AG09309 (cell line): ENCODE results near the gene GPR27.

Experiments
- DNase-seq: peaks from one replicate; pipeline ENCODE4 v3.0.0-alpha.2; 2010; ENCODE audit warnings: low read depth
- H3K4me3 ChIP-seq: 2 replicates; pipeline ENCODE4 v1.5.1; 2011; ENCODE audit warnings: mild to moderate bottlenecking, low read depth, low read length, moderate library complexity; ENCODE audit not compliant: control insufficient read depth
- CTCF ChIP-seq: IDR thresholded peaks from 2 replicates; pipeline ENCODE4 v1.5.1; 2011; ENCODE audit warnings: mild to moderate bottlenecking, low read depth, low read length, inconsistent platforms; ENCODE audit not compliant: insufficient read depth, control insufficient read depth; ENCODE audit errors: missing control alignments

GPR27 gene

GRCh38 chr3:71751602-71752001 is 2.1 kb upstream of the GPR27 start:
- TF ChIP-seq CTCF = no peak
- no peak for DNase-seq
- H3K4me3 ChIP-seq = no peak overlapping the region

GRCh38 chr3:71752831-71753700 is 589 bp upstream of the GPR27 start:
- TF ChIP-seq CTCF = no peak
- no peak for DNase-seq
- no peak overlapping the region; the same call in 1 of the 2 replicates for H3K4me3 ChIP-seq

GRCh38 chr3:71754610-71755253 is 1.1 kb downstream of the GPR27 start:
- DNase-seq = no peak
- no peak overlapping the region for H3K4me3 ChIP-seq
- no peak for TF ChIP-seq CTCF

- TF ChIP-seq CTCF = no peak
- no peak for DNase-seq
- H3K4me3 ChIP-seq = no peak overlapping the region
These were observed 4.4 kb downstream of the GPR27 start for GRCh38 chr3:71758091-71758490.

- DNase-seq = no peak
- TF ChIP-seq CTCF = no peak
- no peak overlapping the region for H3K4me3 ChIP-seq
These were observed 5.7 kb downstream of the GPR27 start for GRCh38 chr3:71759401-71759800.

- no peak for DNase-seq
- no peak for TF ChIP-seq CTCF
- H3K4me3 ChIP-seq = no peak overlapping the region
These were observed 6.5 kb downstream of the GPR27 start for GRCh38 chr3:71760140-71760539.
